Adrenal gland (tissue), 12 donors: ENCODE measurements around the gene NBEAL1. TPM values are rescaled to one million over a fixed set of nuclear protein-coding genes. Genes with fewer than 3 reads are reported as not detected.
"Not testable (repeated sequence)": the region's sequence is repeated elsewhere in the genome, so short reads cannot be mapped to it uniquely, and the experiment has no call there.

Experiments
- DNase-seq, 7 donors: peaks; one replicate each; pipeline ENCODE4 v3.0.0-alpha.2; 2019 to 2020
- H3K27ac ChIP-seq, 5 donors: fragments of 200-600 bp; sonication (generic) in 4 of 5; 1 replicate in 3 of 5; 2 replicates in 2 of 5; pipeline versions ENCODE4 v1.5.1 to v1.8.0; 2016 to 2020; ENCODE audit warnings: mild to moderate bottlenecking in 1 of 5
- H3K27me3 ChIP-seq: fragments of 200-600 bp; 2 replicates; pipeline ENCODE4 v1.8.0; 2021
- H3K36me3 ChIP-seq, 2 donors: fragments of 200-600 bp; replicated peaks in 1 of 2; 1 replicate in 1 of 2; 2 replicates in 1 of 2; pipeline versions ENCODE4 v1.5.1 to v1.8.0; 2018 to 2022
- H3K4me1 ChIP-seq, 2 donors: fragments of 200-600 bp; replicated peaks in 1 of 2; 1 replicate in 1 of 2; 2 replicates in 1 of 2; pipeline versions ENCODE4 v1.5.1 to v1.8.0; 2018 to 2021
- H3K4me3 ChIP-seq, 4 donors: fragments of 200-600 bp; sonication (generic) in 3 of 4; one replicate each; pipeline ENCODE4 v1.5.1; 2016 to 2018
- H3K9me3 ChIP-seq, 3 donors: fragments of 200-600 bp; sonication (generic) in 1 of 3; replicated peaks in 1 of 3; 1 replicate in 2 of 3; 2 replicates in 1 of 3; pipeline versions ENCODE4 v1.5.1 to v1.8.0; 2016 to 2021
- POLR2A ChIP-seq, 2 donors: fragments of 450-650 bp; IDR thresholded peaks; one replicate each; pipeline ENCODE4 v1.6.1; 2017; ENCODE audit warnings: antibody characterized with exemption in 2 of 2, mild to moderate bottlenecking in 2 of 2, moderate library complexity in 1 of 2
- WGBS, 4 donors: extraction: QIAGEN DNeasy Blood & Tissue Kit in 2 of 4; methylation state at CpG; one replicate each; pipeline versions ENCODE4 v1.1.5 to v1.1.7; 2013 to 2017; 5-methylcytosine and 5-hydroxymethylcytosine counted together
- intact Hi-C, 2 donors: fragments of 100-400 bp; cut with DNase I; formaldehyde crosslinking; loops; one replicate each; pipeline versions ENCODE4 v1.14.1 to v1.15.0; 2022 to 2023
- polyA plus RNA-seq, 3 donors: library from polyadenylated mRNA; stranded (reverse); fragments of 200-250 nt in 2 of 3; fragments of 350-450 nt in 1 of 3; fragmentation: Illumina TruSeq in 1 of 3; extraction: RNeasy Lipid Tissue Mini Kit (QIAGEN cat#74804) in 1 of 3; gene quantifications; one replicate each; pipeline ENCODE4 v1.2.3, GENCODE V29; 2013 to 2014
- total RNA-seq, 9 donors: library from RNA; depleted of rRNA in 4 of 9; stranded (reverse); fragments of >200 nt in 4 of 9; fragments of 120-200 nt in 1 of 9; fragmentation: NEBNext Ultra II Directional in 1 of 9; extraction: Animal tissue kit (Norgen Biotek cat#: 25700) in 1 of 9; gene quantifications; one replicate each; pipeline versions ENCODE4 v1.1.0 to v1.2.4, GENCODE V29; 2013 to 2023
- TF ChIP-seq, protein P1 (sequence below), 6 experiments: fragments of 450-650 bp in 4 of 6; fragments of 200-600 bp in 2 of 6; sonication (generic) in 1 of 6; IDR thresholded peaks; 1 replicate in 5 of 6; 2 replicates in 1 of 6; pipeline versions ENCODE4 v1.5.1 to v1.8.0; 2016 to 2021; ENCODE audit warnings: antibody characterized with exemption in 6 of 6, mild to moderate bottlenecking in 2 of 6, moderate library complexity in 1 of 6
- donor health status: healthy with polysubstance abuse.
- donor health status: Bipolar disorder and iron deficiency.
- donor health status: DM: yes; HTN: yes; CAD: no.
- donor health status: DM: no; HTN: no; CAD: no.
- donor health status: DM: no; HTN: no; CAD: no.
- donor health status: DM: yes; HTN: yes; CAD: no.

NBEAL1 gene
- total and polyA plus RNA-seq, 12 donors: 5.0 to 55.3 (median 25.4) TPM

DNA sequence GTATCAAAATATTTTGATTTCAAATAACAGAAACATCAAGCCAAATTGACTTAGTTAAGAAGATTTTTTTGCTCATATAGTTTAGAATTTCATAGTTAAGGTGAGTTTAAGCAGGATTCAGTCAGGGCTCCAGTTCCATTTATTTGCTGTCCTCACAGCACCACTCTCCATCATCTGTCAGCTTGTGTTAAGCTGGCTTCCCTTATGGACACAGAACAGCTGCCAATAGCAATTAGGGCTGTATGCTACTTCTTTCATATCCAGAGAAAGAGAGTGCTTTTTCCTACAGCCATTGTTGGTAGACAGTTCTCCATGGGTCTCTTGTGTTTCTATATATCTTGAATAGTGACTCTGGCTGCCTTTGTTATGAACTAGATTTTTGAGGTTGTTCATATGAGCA is 128.7 kb downstream of the NBEAL1 start:
- Histone ChIP-seq H3K27ac (no peak overlapping the region), H3K9me3 (no peaks in the 10 kb centered on the region), H3K36me3 (no peaks in the 10 kb centered on the region), H3K27me3 (no peaks in the 10 kb centered on the region), H3K4me1 (no peaks in the 10 kb centered on the region), H3K4me3 (no peak overlapping the region)
- TF ChIP-seq, protein P1, sequence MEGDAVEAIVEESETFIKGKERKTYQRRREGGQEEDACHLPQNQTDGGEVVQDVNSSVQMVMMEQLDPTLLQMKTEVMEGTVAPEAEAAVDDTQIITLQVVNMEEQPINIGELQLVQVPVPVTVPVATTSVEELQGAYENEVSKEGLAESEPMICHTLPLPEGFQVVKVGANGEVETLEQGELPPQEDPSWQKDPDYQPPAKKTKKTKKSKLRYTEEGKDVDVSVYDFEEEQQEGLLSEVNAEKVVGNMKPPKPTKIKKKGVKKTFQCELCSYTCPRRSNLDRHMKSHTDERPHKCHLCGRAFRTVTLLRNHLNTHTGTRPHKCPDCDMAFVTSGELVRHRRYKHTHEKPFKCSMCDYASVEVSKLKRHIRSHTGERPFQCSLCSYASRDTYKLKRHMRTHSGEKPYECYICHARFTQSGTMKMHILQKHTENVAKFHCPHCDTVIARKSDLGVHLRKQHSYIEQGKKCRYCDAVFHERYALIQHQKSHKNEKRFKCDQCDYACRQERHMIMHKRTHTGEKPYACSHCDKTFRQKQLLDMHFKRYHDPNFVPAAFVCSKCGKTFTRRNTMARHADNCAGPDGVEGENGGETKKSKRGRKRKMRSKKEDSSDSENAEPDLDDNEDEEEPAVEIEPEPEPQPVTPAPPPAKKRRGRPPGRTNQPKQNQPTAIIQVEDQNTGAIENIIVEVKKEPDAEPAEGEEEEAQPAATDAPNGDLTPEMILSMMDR (IDR thresholded peaks at IDR 0.05): no peak
- TF ChIP-seq POLR2A (IDR thresholded peaks at IDR 0.05): no peak
- no peak for DNase-seq
- intact Hi-C loops: no loop called here

DNA sequence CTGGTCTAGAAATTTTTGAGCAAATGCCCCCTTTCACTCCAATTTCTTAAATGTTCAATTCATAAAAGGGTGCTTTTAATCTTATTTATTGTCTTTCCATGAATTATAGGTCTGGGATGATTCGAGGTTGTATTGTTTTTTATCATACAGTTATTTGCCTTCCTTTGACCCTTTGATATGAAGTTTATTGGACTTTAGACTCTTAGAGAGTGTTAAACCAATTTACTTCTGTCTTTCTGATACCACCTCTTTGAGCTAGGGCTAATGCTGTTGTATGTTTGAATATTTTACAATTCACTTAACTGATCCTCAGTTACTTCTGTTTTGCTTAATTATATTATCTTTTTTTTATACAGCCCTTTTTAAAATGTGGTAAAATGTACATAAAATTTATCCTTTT is 134.5 kb downstream of the NBEAL1 start:
- Histone ChIP-seq H3K4me1 (peaks cover 0 to 5% of the 10 kb centered on the region in 2 donors), H3K9me3 (no peaks in the 10 kb centered on the region), H3K27me3 (no peaks in the 10 kb centered on the region), H3K27ac (no peak overlapping the region), H3K4me3 (no peak overlapping the region), H3K36me3 (peaks cover 0 to 4% of the 10 kb centered on the region in 2 donors)
- 51 to 78% (median 60%) methylated on average over 1 of the region's 1 CpG for WGBS, 4 donors
- DNase-seq: no peak
- TF ChIP-seq POLR2A (IDR thresholded peaks at IDR 0.05): no peak
- TF ChIP-seq, protein P1 (IDR thresholded peaks at IDR 0.05): no peak
- intact Hi-C loops: no loop called here

DNA sequence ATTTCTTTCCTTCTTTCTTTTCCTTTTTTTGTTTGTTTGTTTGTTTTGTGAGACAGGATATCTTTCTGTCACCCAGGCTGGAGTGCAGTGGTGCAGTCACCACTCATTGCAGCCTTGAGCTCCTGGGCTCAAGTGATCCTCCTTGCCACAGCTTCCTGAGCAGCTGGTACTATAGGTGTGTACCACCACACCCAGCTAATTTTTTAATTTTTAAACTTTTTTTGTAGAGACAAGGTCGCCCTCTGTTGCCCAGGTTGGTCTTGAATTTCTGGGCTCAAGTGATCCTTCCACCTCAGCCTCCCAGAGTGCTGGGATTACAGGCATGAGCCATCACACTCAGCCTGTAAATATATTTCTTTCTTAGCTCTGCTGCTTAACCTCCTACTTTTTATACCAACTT is 140.7 kb downstream of the NBEAL1 start:
- TF ChIP-seq, protein P1 (IDR thresholded peaks at IDR 0.05): no peak
- no peak for TF ChIP-seq POLR2A (IDR thresholded peaks at IDR 0.05)
- H3K4me1 ChIP-seq: peaks cover 0 to 4% of the 10 kb centered on the region in 2 donors
- no peaks in the 10 kb centered on the region for H3K9me3 ChIP-seq
- DNase-seq: no peak
- peaks cover 3 to 4% of the 10 kb centered on the region in 2 donors for H3K36me3 ChIP-seq
- no peak overlapping the region for H3K4me3 ChIP-seq
- 80 to 100% (median 94%) methylated on average over 1 of the region's 1 CpG for WGBS, 4 donors
- no peaks in the 10 kb centered on the region for H3K27me3 ChIP-seq
- H3K27ac ChIP-seq: no peak overlapping the region
- intact Hi-C loops: no loop called here

DNA sequence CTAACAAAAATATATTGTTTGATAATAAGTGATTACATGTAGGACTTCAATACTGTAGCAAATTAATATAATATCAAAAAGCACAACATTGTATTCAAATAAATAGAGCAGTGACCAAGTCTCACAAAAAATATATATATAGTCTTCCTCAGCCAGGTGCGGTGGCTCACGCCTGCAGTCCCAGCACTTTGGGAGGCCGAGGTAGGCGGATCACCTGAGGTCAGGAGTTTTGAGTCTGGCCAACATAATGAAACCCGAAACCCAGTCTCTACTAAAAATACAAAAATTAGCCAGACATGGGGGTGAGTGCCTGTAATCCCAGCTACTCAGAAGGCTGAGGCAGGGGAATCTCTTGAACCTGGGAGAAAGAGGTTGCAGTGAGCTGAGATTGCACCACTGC is 148.0 kb downstream of the NBEAL1 start:
- H3K27ac ChIP-seq, H3K9me3 ChIP-seq, H3K4me1 ChIP-seq, DNase-seq, intact Hi-C loops, H3K4me3 ChIP-seq, H3K36me3 ChIP-seq, H3K27me3 ChIP-seq: not testable (repeated sequence)
- 79 to 99% (median 95%) methylated on average over 5 of the region's 5 CpGs for WGBS, 4 donors

DNA sequence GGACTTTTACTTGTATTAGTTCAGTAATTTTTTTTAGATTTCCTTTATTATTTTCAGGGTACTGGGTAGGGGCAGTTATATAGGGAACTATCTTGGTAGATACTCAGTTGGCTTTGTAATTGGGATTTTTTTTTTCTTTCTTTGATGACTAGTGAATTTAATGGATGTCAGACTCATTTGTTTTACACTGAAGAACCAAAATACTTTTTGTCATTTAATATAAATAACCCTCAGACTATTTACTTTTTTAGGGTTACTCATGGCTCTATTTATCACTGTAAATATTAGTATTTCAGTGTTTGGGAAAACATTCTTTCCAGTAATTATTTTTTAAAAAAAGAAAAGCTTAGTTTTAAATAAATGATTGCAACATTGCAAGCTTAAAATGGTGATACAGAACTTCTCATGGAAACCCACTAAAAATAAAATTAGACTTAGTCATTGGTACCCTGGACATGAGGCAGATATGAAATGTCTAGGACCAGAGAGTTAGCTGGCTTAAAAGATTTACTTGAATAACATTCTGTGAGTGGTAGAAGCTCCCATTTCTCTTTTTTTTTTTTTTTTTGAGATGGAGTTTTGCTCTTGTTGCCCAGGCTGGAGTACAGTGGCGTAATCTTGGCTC is 149.7 kb downstream of the NBEAL1 start:
- Histone ChIP-seq H3K9me3 (no peaks in the 10 kb centered on the region), H3K36me3 (peaks cover 0 to 15% of the 10 kb centered on the region in 2 donors), H3K27me3 (no peaks in the 10 kb centered on the region), H3K27ac (no peak overlapping the region), H3K4me1 (no peaks in the 10 kb centered on the region), H3K4me3 (no peak overlapping the region)
- intact Hi-C loops: no loop called here
- 88 to 96% (median 96%) methylated on average over 1 of the region's 1 CpG for WGBS, 4 donors
- DNase-seq: no peak
- TF ChIP-seq POLR2A (IDR thresholded peaks at IDR 0.05): no peak
- TF ChIP-seq, protein P1 (IDR thresholded peaks at IDR 0.05): no peak
